H1 (cell line): Measurements from ENCODE around the gene EPHA3. TPM values are rescaled to one million over a fixed set of nuclear protein-coding genes. Genes with fewer than 3 reads are reported as not detected.

Experiments used
- CTCF ChIA-PET: fragments of 300-600 bp; sonication (Branson Sonifier 250); formaldehyde crosslinking; loops from one replicate; lab custom pipeline; 2021; ENCODE audit not compliant: partially characterized antibody; lab: Charles Lee
- POLR2A ChIA-PET: fragments of 300-600 bp; sonication (Branson Sonifier 250); formaldehyde crosslinking; loops from one replicate; lab custom pipeline; 2021; ENCODE audit warnings: inconsistent platforms; ENCODE audit not compliant: partially characterized antibody; lab: Charles Lee
- DNase-seq, 2 experiments: peaks; one replicate each; pipeline versions ENCODE4 v3.0.0 to v3.0.0-alpha.2; 2010 to 2022; ENCODE audit warnings: low spot score in 2 of 2, low read depth in 1 of 2, mixed read lengths in 1 of 2
- FAIRE-seq: peaks from 2 replicates; lab custom pipeline; 2011; peaks lifted over from hg19 to GRCh38; lab: Jason Lieb, UNC
- H2AFZ ChIP-seq: 2 replicates; pipeline ENCODE4 v1.8.1; 2012; ENCODE audit warnings: low read length, inconsistent platforms
- H2AK5ac ChIP-seq: 2 replicates; pipeline ENCODE4 v1.6.1; 2013; ENCODE audit warnings: low read depth, low read length
- H2BK120ac ChIP-seq: replicated peaks from 2 replicates; pipeline ENCODE3; 2013; ENCODE audit warnings: low read depth, low read length, inconsistent platforms
- H2BK12ac ChIP-seq: 2 replicates; pipeline ENCODE4 v1.6.1; 2013; ENCODE audit warnings: low read depth, low read length
- H2BK15ac ChIP-seq: 2 replicates; pipeline ENCODE4 v1.6.1; 2013; ENCODE audit warnings: low read length
- H2BK20ac ChIP-seq: 2 replicates; pipeline ENCODE4 v1.6.1; 2013; ENCODE audit warnings: low read length
- H2BK5ac ChIP-seq: 2 replicates; pipeline ENCODE4 v1.6.1; 2013; ENCODE audit warnings: low read depth, low read length
- H3K14ac ChIP-seq: 2 replicates; pipeline ENCODE4 v1.6.1; 2013; ENCODE audit warnings: inconsistent platforms; ENCODE audit not compliant: insufficient read length
- H3K18ac ChIP-seq: 2 replicates; pipeline ENCODE4 v1.6.1; 2013; ENCODE audit warnings: low read length; ENCODE audit errors: extremely low read depth
- H3K23ac ChIP-seq: 2 replicates; pipeline ENCODE4 v1.6.1; 2013; ENCODE audit warnings: inconsistent platforms; ENCODE audit not compliant: insufficient read length
- H3K23me2 ChIP-seq: 2 replicates; pipeline ENCODE4 v1.6.1; 2013; ENCODE audit warnings: low read depth, low read length
- H3K27ac ChIP-seq: 2 replicates; pipeline ENCODE4 v1.6.1; 2011; ENCODE audit warnings: low read depth, low read length, inconsistent platforms
- H3K27me3 ChIP-seq, 4 experiments: replicated peaks in 1 of 4; 1 replicate in 1 of 4; 2 replicates in 3 of 4; pipeline versions ENCODE4 v1.6.1 to v1.8.1; 2011 to 2013; ENCODE audit warnings: low read length in 3 of 4, mild to moderate bottlenecking in 3 of 4, inconsistent platforms in 2 of 4, mixed read lengths in 2 of 4, moderate library complexity in 1 of 4; ENCODE audit not compliant: control insufficient read depth in 3 of 4, insufficient read depth in 3 of 4; ENCODE audit errors: extremely low read depth in 1 of 4
- H3K36me3 ChIP-seq, 4 experiments: 2 replicates each; pipeline versions ENCODE4 v1.6.1 to v1.8.1; 2011 to 2013; ENCODE audit warnings: mild to moderate bottlenecking in 4 of 4, low read length in 3 of 4, moderate library complexity in 2 of 4, control low read depth in 1 of 4, inconsistent platforms in 1 of 4; ENCODE audit not compliant: insufficient read depth in 4 of 4, control insufficient read depth in 2 of 4
- H3K4ac ChIP-seq: replicated peaks from 2 replicates; pipeline ENCODE3; 2013; ENCODE audit warnings: low read length, low read depth, mixed read lengths, inconsistent platforms; ENCODE audit not compliant: insufficient read length
- H3K4me1 ChIP-seq, 4 experiments: replicated peaks in 1 of 4; 1 replicate in 1 of 4; 2 replicates in 3 of 4; pipeline versions ENCODE4 v1.6.1 to v1.8.1; 2011 to 2013; ENCODE audit warnings: low read length in 3 of 4, inconsistent platforms in 2 of 4, mixed read lengths in 1 of 4; ENCODE audit not compliant: insufficient read depth in 4 of 4, control insufficient read depth in 3 of 4
- H3K4me2 ChIP-seq, 2 experiments: 2 replicates each; pipeline versions ENCODE4 v1.6.1 to v1.8.1; 2011 to 2013; ENCODE audit warnings: low read depth in 2 of 2, low read length in 2 of 2, control low read depth in 1 of 2, inconsistent platforms in 1 of 2, mild to moderate bottlenecking in 1 of 2; ENCODE audit not compliant: insufficient read depth in 1 of 2
- H3K4me3 ChIP-seq, 4 experiments: fragments of 200-600, 300-600 bp in 1 of 4; sonication (generic), shearing (Covaris generic), sonication (Bioruptor Twin) in 1 of 4; 2 replicates each; pipeline versions ENCODE4 v1.5.1 to v1.8.1; 2011 to 2016; ENCODE audit warnings: low read length in 4 of 4, low read depth in 3 of 4, control low read depth in 2 of 4, inconsistent platforms in 2 of 4, mild to moderate bottlenecking in 2 of 4, mixed read lengths in 1 of 4, moderate library complexity in 1 of 4; ENCODE audit not compliant: insufficient read depth in 2 of 4; ENCODE audit errors: extremely low read depth in 1 of 4
- H3K56ac ChIP-seq: replicated peaks from 2 replicates; pipeline ENCODE3; 2013; ENCODE audit warnings: low read depth, mild to moderate bottlenecking, mixed read lengths, low read length, inconsistent platforms; ENCODE audit not compliant: insufficient read length
- H3K79me1 ChIP-seq: 2 replicates; pipeline ENCODE4 v1.6.1; 2013; ENCODE audit warnings: low read depth, low read length, control low read depth
- H3K79me2 ChIP-seq, 2 experiments: 2 replicates each; pipeline versions ENCODE4 v1.6.1 to v1.8.1; 2012 to 2013; ENCODE audit warnings: low read length in 2 of 2, mild to moderate bottlenecking in 2 of 2, inconsistent platforms in 1 of 2; ENCODE audit not compliant: insufficient read depth in 2 of 2, control insufficient read depth in 1 of 2
- H3K9ac ChIP-seq, 4 experiments: replicated peaks in 1 of 4; 1 replicate in 1 of 4; 2 replicates in 3 of 4; pipeline versions ENCODE4 v1.6.1 to v1.8.1; 2011 to 2013; ENCODE audit warnings: low read depth in 3 of 4, low read length in 3 of 4, control low read depth in 2 of 4, mild to moderate bottlenecking in 2 of 4, moderate library complexity in 2 of 4, inconsistent platforms in 1 of 4; ENCODE audit errors: extremely low read depth in 1 of 4
- H3K9me3 ChIP-seq, 2 experiments: 2 replicates each; pipeline versions ENCODE4 v1.6.1 to v1.8.1; 2012 to 2013; ENCODE audit warnings: mild to moderate bottlenecking in 2 of 2, moderate library complexity in 2 of 2, control low read depth in 1 of 2, inconsistent platforms in 1 of 2, low read depth in 1 of 2, low read length in 1 of 2, mixed read lengths in 1 of 2; ENCODE audit not compliant: insufficient read depth in 2 of 2
- H4K20me1 ChIP-seq, 2 experiments: replicated peaks in 1 of 2; 2 replicates each; pipeline versions ENCODE3 to v1.8.1; 2011 to 2013; ENCODE audit warnings: inconsistent platforms in 2 of 2, low read length in 2 of 2, mild to moderate bottlenecking in 1 of 2; ENCODE audit not compliant: insufficient read depth in 2 of 2, control insufficient read depth in 1 of 2
- H4K5ac ChIP-seq: 2 replicates; pipeline ENCODE4 v1.6.1; 2013; ENCODE audit warnings: low read length, low read depth, mixed read lengths, inconsistent platforms; ENCODE audit not compliant: insufficient read length
- H4K8ac ChIP-seq: 2 replicates; pipeline ENCODE4 v1.8.0; 2013; ENCODE audit warnings: mild to moderate bottlenecking, moderate library complexity, low read length, inconsistent platforms; ENCODE audit not compliant: insufficient read depth; ENCODE audit errors: extremely low read depth
- H4K91ac ChIP-seq: replicated peaks from 2 replicates; pipeline ENCODE3; 2013; ENCODE audit warnings: low read length, mixed read lengths, inconsistent platforms; ENCODE audit not compliant: insufficient read length
- BRCA1 ChIP-seq: IDR thresholded peaks from 2 replicates; pipeline ENCODE4 v1.6.1; 2012; ENCODE audit warnings: low read depth, low read length, improper control_type of control experiment
- HDAC2 ChIP-seq, 2 experiments: fragments of 300-600 bp in 1 of 2; sonication (generic) in 1 of 2; IDR thresholded peaks; 2 replicates each; pipeline ENCODE4 v1.6.1; 2011 to 2012; ENCODE audit warnings: low read depth in 2 of 2, low read length in 2 of 2, mild to moderate bottlenecking in 2 of 2, moderate library complexity in 2 of 2, borderline replicate concordance in 1 of 2, inconsistent platforms in 1 of 2
- HDAC6 ChIP-seq: IDR thresholded peaks from one replicate; pipeline ENCODE4 v1.7.1; 2012; ENCODE audit warnings: low read depth, mild to moderate bottlenecking, inconsistent platforms, low read length, moderate library complexity
- SIN3A ChIP-seq, 2 experiments: IDR thresholded peaks in 1 of 2; conservative IDR thresholded peaks in 1 of 2; 2 replicates each; pipeline ENCODE4 v1.6.1; 2011 to 2012; ENCODE audit warnings: low read length in 2 of 2, improper control_type of control experiment in 1 of 2, low read depth in 1 of 2, mild to moderate bottlenecking in 1 of 2
- TBP ChIP-seq: IDR thresholded peaks from 2 replicates; pipeline ENCODE4 v1.6.1; 2011; ENCODE audit warnings: low read depth, low read length, improper control_type of control experiment
- TEAD4 ChIP-seq: IDR thresholded peaks from 2 replicates; pipeline ENCODE4 v1.6.1; 2012; ENCODE audit warnings: low read depth, low read length, inconsistent platforms, mixed read lengths
- YY1 ChIP-seq: IDR thresholded peaks from 2 replicates; pipeline ENCODE4 v1.6.1; 2011; ENCODE audit warnings: low read depth, mild to moderate bottlenecking, low read length
- WGBS, 2 experiments: shearing (Covaris generic) in 1 of 2; methylation state at CpG; one replicate each; pipeline versions ENCODE4 v1.1.6 to v1.1.7; 2013 to 2015; ENCODE audit warnings: low lambda C conversion rate in 2 of 2, mixed read lengths in 2 of 2, inconsistent platforms in 1 of 2, low coverage in 1 of 2, missing lambda C conversion rate in 1 of 2; ENCODE audit not compliant: insufficient replicate concordance in 2 of 2, insufficient coverage in 1 of 2, insufficient read length in 1 of 2; ENCODE audit errors: extremely low coverage in 1 of 2, missing lambda C conversion rate in 1 of 2; 5-methylcytosine and 5-hydroxymethylcytosine counted together
- polyA plus RNA-seq, 7 experiments: library from polyadenylated mRNA; depleted of rRNA in 3 of 7; stranded (reverse) in 5 of 7; unstranded in 2 of 7; fragments of >200 nt in 5 of 7; fragments of 200-250 nt in 2 of 7; gene quantifications; 1 replicate in 5 of 7; 2 replicates in 1 of 7; 4 replicates in 1 of 7; pipeline versions ENCODE4 v1.2.1 to v1.2.3, GENCODE V29; 2011 to 2013; ENCODE audit warnings: missing spikeins in 2 of 7, mixed read lengths in 2 of 7
- total RNA-seq: library from RNA; stranded (reverse); fragmentation: NEBNext Ultra II Directional; extraction: Animal tissue kit (Norgen Biotek cat#: 25700); gene quantifications from 2 replicates; pipeline ENCODE4 v1.2.1, GENCODE V29; 2021
- TF ChIP-seq, protein P1 (sequence below): IDR thresholded peaks from 2 replicates; pipeline ENCODE4 v1.6.1; 2011; ENCODE audit warnings: low read length, improper control_type of control experiment

Gene EPHA3
- total and polyA plus RNA-seq, 2 of the 8 experiments (the other 6 are each of a cell fraction or from before 2014, with no cell fraction given) = 0.09 to 0.22 TPM

- no peak overlapping the region for H3K14ac ChIP-seq
- no peak overlapping the region for H4K5ac ChIP-seq
- no peak overlapping the region for H4K91ac ChIP-seq
- H3K4me1 ChIP-seq = peaks cover 0 to 2% (median 0%) of the 10 kb centered on the region in 4 experiments; a peak in 2 of 7 replicates
- H3K79me1 ChIP-seq = no peaks in the 10 kb centered on the region
- no peaks in the 10 kb centered on the region for H4K20me1 ChIP-seq
- H3K27ac ChIP-seq = no peak overlapping the region
- no peak overlapping the region for H4K8ac ChIP-seq
- H2BK15ac ChIP-seq = no peak overlapping the region
- H2BK20ac ChIP-seq = no peak overlapping the region
- H3K9ac ChIP-seq = no peak overlapping the region
- no peak overlapping the region for H2BK120ac ChIP-seq
- no peak overlapping the region for H3K18ac ChIP-seq
- H3K4me2 ChIP-seq = no peak overlapping the region
- WGBS, 2 experiments = 84% methylated on average over 7 of the region's 7 CpGs; no CpG with 5 or more reads in 1 of the 2 experiments
- H3K4ac ChIP-seq = no peak overlapping the region
- FAIRE-seq (no peak), DNase-seq (no peak)
- H3K27me3 ChIP-seq = no peaks in the 10 kb centered on the region
- H2BK5ac ChIP-seq = no peak overlapping the region
- no peak overlapping the region for H2AFZ ChIP-seq
- no peak overlapping the region for H3K56ac ChIP-seq
- POLR2A ChIA-PET = no interaction called here
- H3K9me3 ChIP-seq = no peaks in the 10 kb centered on the region
- CTCF ChIA-PET = no interaction called here
- no peak overlapping the region for H3K4me3 ChIP-seq
- TF ChIP-seq TEAD4 = no peak
- TF ChIP-seq HDAC6 = no peak
- no peak for TF ChIP-seq TBP
- no peak for TF ChIP-seq SIN3A (conservative IDR thresholded peaks at IDR 0.05 in 1 of 2, IDR thresholded peaks at IDR 0.05 in 1 of 2; ENCODE audit: low read depth in 1 of 2, low read length in 2 of 2)
- TF ChIP-seq BRCA1 = no peak
- TF ChIP-seq YY1 = no peak
- TF ChIP-seq, protein P1, sequence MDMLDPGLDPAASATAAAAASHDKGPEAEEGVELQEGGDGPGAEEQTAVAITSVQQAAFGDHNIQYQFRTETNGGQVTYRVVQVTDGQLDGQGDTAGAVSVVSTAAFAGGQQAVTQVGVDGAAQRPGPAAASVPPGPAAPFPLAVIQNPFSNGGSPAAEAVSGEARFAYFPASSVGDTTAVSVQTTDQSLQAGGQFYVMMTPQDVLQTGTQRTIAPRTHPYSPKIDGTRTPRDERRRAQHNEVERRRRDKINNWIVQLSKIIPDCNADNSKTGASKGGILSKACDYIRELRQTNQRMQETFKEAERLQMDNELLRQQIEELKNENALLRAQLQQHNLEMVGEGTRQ = no peak
- no peak for TF ChIP-seq HDAC2 (IDR thresholded peaks at IDR 0.05; ENCODE audit: borderline replicate concordance in 1 of 2, low read depth in 2 of 2, low read length in 2 of 2)
- H2AK5ac ChIP-seq = no peak overlapping the region
- H2BK12ac ChIP-seq = no peak overlapping the region
- no peaks in the 10 kb centered on the region; the same call in 1 of the 2 replicates for H3K23me2 ChIP-seq
- H3K36me3 ChIP-seq = no peaks in the 10 kb centered on the region
- no peaks in the 10 kb centered on the region for H3K79me2 ChIP-seq
- H3K23ac ChIP-seq = no peak overlapping the region
Measured at GRCh38 chr3:89256395-89256794, 149.0 kb downstream of the EPHA3 start.
